Suprapubic skin (tissue), 4 donors: ENCODE measurements around the gene SLC39A10. TPM values are rescaled to one million over a fixed set of nuclear protein-coding genes. Genes with fewer than 3 reads are reported as not detected.

ENCODE experiments used
- DNase-seq, 2 donors: peaks; one replicate each; pipeline ENCODE4 v3.0.0-alpha.2; 2019; ENCODE audit warnings: low spot score in 2 of 2
- H3K27ac ChIP-seq: fragments of 200-600 bp; sonication (generic); one replicate; pipeline ENCODE4 v1.5.1; 2019
- H3K27me3 ChIP-seq: fragments of 200-600 bp; sonication (generic); one replicate; pipeline ENCODE4 v1.5.1; 2019
- H3K36me3 ChIP-seq: fragments of 200-600 bp; sonication (generic); one replicate; pipeline ENCODE4 v1.5.1; 2019
- H3K4me1 ChIP-seq: fragments of 200-600 bp; sonication (generic); one replicate; pipeline ENCODE4 v1.5.1; 2019
- H3K4me3 ChIP-seq: fragments of 200-600 bp; sonication (generic); one replicate; pipeline ENCODE4 v1.5.1; 2019; ENCODE audit warnings: mild to moderate bottlenecking
- H3K9me3 ChIP-seq: fragments of 200-600 bp; sonication (generic); one replicate; pipeline ENCODE4 v1.5.1; 2019
- CTCF ChIP-seq, 2 donors: fragments of 200-600 bp in 1 of 2; fragments of 450-650 bp in 1 of 2; sonication (generic) in 1 of 2; IDR thresholded peaks; one replicate each; pipeline ENCODE4 v1.5.1; 2016 to 2019; ENCODE audit warnings: antibody characterized with exemption in 2 of 2, mild to moderate bottlenecking in 1 of 2, moderate library complexity in 1 of 2
- EP300 ChIP-seq: sonication (generic); formaldehyde crosslinking; IDR thresholded peaks from one replicate; pipeline ENCODE4 v1.6.1; 2017; ENCODE audit warnings: antibody characterized with exemption
- POLR2A ChIP-seq, 2 donors: fragments of 450-650 bp; IDR thresholded peaks; one replicate each; pipeline ENCODE4 v1.6.1; 2017; ENCODE audit warnings: antibody characterized with exemption in 2 of 2, mild to moderate bottlenecking in 2 of 2, moderate library complexity in 2 of 2
- POLR2AphosphoS5 ChIP-seq, 3 donors: sonication (generic); formaldehyde crosslinking; IDR thresholded peaks; one replicate each; pipeline ENCODE4 v1.6.1; 2017; ENCODE audit warnings: antibody characterized with exemption in 3 of 3
- WGBS: methylation state at CpG from one replicate; pipeline ENCODE4 v1.1.5; 2018; 5-methylcytosine and 5-hydroxymethylcytosine counted together
- total RNA-seq, 4 donors: library from RNA; depleted of rRNA; stranded (reverse); fragments of >200 nt; gene quantifications; one replicate each; pipeline ENCODE4 v1.1.0, GENCODE V29; 2016

The SLC39A10 gene
- total RNA-seq, 4 donors from 2014 or later, result 14.1 to 20.3 (median 16.5) TPM

DNA sequence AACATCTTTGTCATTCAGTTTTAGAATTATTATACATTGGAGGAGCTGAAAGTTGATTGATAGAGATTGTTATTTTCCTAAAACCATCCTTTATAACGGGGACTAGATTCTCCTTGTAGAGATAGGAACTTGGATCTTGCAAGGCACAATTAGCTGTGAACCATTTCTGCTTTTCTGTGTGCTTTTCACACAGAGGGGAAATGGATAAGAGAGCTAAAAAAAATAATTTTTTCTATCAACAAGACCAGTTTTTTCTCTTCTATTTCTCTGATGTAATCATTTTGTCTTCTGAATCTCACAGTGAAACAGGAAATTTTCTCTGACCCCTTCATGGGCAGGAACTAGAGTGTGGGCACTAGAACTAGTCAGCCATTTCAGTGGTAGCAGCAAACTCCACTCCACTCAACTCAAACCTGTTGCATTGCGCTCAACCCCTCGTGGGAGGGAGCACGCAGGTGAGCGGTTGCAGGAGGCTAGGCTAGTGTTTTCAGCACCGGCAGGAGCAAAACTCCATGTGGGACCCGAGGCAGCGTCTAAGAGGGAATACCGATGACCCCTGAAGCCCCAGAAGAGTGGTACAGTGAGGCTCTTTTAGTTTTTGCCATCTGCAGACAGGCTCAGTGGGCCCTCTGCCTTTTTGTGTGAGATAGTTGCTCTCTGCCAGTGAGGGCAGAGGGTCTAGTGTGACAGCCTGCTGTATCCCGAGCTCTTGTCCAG lies 24.0 kb upstream of the SLC39A10 start:
- DNase-seq, result no peak
- no peak overlapping the region for H3K27ac ChIP-seq
- H3K4me1 ChIP-seq, result no peaks in the 10 kb centered on the region
- no peaks in the 10 kb centered on the region for H3K27me3 ChIP-seq
- H3K9me3 ChIP-seq, result no peaks in the 10 kb centered on the region
- H3K36me3 ChIP-seq, result no peaks in the 10 kb centered on the region
- H3K4me3 ChIP-seq, result no peak overlapping the region
- WGBS, result 93% methylated on average over 10 of the region's 10 CpGs
- TF ChIP-seq EP300, result no peak
- TF ChIP-seq POLR2AphosphoS5 (IDR thresholded peaks at IDR 0.05), result no peak
- TF ChIP-seq CTCF (IDR thresholded peaks at IDR 0.05), result no peak
- TF ChIP-seq POLR2A (IDR thresholded peaks at IDR 0.05), result no peak

DNA sequence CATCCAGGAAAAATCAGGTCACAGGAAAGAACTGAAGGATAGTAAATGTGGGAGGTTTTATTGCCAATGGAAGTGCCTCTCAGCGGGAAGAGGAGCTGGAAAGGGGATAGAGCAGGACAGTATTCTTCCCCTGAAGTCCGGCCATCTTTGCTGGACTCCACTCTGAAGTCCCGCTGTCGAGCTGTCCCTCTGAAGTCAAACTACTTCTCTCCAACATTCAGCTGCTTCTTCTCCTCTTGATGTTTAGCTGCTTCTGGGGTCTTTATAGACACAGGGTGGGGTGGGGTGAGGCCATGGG lies 23.5 kb upstream of the SLC39A10 start:
- no peak for TF ChIP-seq CTCF (IDR thresholded peaks at IDR 0.05)
- TF ChIP-seq EP300, result no peak
- TF ChIP-seq POLR2AphosphoS5 (IDR thresholded peaks at IDR 0.05), result no peak
- TF ChIP-seq POLR2A (IDR thresholded peaks at IDR 0.05), result no peak
- Histone ChIP-seq H3K4me3 (no peak overlapping the region), H3K36me3 (no peaks in the 10 kb centered on the region), H3K4me1 (no peaks in the 10 kb centered on the region), H3K27ac (no peak overlapping the region), H3K9me3 (no peaks in the 10 kb centered on the region), H3K27me3 (no peaks in the 10 kb centered on the region)
- WGBS, result 95% methylated on average over 4 of the region's 4 CpGs
- no peak for DNase-seq

DNA sequence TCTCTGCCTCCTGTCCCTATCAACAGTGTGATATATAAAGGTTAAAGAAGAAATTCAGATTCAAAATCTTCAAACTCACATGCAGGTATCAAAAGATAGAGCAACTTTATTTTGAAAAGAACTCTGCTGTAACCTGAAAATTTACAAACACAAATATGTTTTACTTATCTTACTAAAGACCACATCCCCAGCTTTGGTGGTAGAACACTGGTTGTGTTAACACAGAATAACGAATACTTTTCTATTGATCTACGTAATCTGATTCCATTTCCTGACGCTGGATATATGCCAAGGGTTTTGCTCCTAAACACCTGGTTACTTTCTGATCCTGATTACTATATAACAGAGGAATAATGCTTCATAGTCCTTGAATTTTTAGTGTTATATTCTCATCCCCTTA lies 23.1 kb upstream of the SLC39A10 start:
- H3K4me1 ChIP-seq, result no peaks in the 10 kb centered on the region
- H3K27ac ChIP-seq, result no peak overlapping the region
- TF ChIP-seq POLR2A (IDR thresholded peaks at IDR 0.05), result no peak
- no peak for DNase-seq
- no peaks in the 10 kb centered on the region for H3K36me3 ChIP-seq
- H3K4me3 ChIP-seq, result no peak overlapping the region
- 77% methylated on average over 3 of the region's 3 CpGs for WGBS
- no peaks in the 10 kb centered on the region for H3K9me3 ChIP-seq
- H3K27me3 ChIP-seq, result no peaks in the 10 kb centered on the region

GRCh38 chr2:195636890-195637289 lies 20.1 kb upstream of the SLC39A10 start:
- TF ChIP-seq POLR2AphosphoS5 (IDR thresholded peaks at IDR 0.05) (no peak), POLR2A (IDR thresholded peaks at IDR 0.05) (no peak), CTCF (IDR thresholded peaks at IDR 0.05) (no peak)
- no peaks in the 10 kb centered on the region for H3K36me3 ChIP-seq
- H3K27me3 ChIP-seq, result no peaks in the 10 kb centered on the region
- no peaks in the 10 kb centered on the region for H3K4me1 ChIP-seq
- no peak for DNase-seq
- H3K9me3 ChIP-seq, result no peaks in the 10 kb centered on the region
- H3K4me3 ChIP-seq, result no peak overlapping the region
- no peak overlapping the region for H3K27ac ChIP-seq

GRCh38 chr2:195638750-195639149 lies 18.3 kb upstream of the SLC39A10 start:
- no peaks in the 10 kb centered on the region for H3K36me3 ChIP-seq
- 92% methylated on average over 4 of the region's 4 CpGs for WGBS
- no peak overlapping the region for H3K4me3 ChIP-seq
- no peaks in the 10 kb centered on the region for H3K9me3 ChIP-seq
- TF ChIP-seq POLR2AphosphoS5 (IDR thresholded peaks at IDR 0.05) (no peak), EP300 (no peak), CTCF (IDR thresholded peaks at IDR 0.05) (no peak), POLR2A (IDR thresholded peaks at IDR 0.05) (no peak)
- no peaks in the 10 kb centered on the region for H3K27me3 ChIP-seq
- DNase-seq, result no peak
- H3K4me1 ChIP-seq, result no peaks in the 10 kb centered on the region
- H3K27ac ChIP-seq, result no peak overlapping the region
